Left hindlimb (tissue), 1 donor: ENCODE measurements around the gene SYT17.

Source experiments
- DNase-seq: peaks from one replicate; pipeline ENCODE4 v3.0.0-alpha.2; 2018

SYT17 gene

GRCh38 chr16:19308392-19308791 lies 140.4 kb downstream of the SYT17 start:
- DNase-seq = no peak

DNA sequence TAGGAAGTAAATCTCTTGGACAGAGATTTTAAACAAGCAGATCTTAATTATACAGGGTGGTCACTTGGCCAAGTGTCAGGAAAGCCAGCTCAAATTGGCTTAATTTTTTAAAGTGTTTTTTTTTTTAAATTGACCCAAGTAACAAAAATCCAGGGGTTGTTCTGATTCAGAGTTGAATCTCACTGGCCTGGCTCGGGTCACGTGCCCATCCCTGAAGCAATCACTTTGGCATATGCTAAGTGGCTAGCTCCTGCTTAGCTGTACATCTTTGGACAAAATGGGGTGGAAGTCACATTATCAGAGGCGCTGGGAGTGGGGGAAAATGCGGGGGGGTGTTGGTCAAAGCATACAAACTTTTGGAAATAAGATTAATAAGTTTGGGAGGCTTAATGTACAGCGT lies 141.1 kb downstream of the SYT17 start:
- DNase-seq = no peak

GRCh38 chr16:19314718-19315425 lies 146.8 kb downstream of the SYT17 start:
- DNase-seq = no peak

GRCh38 chr16:19315889-19316433 lies 147.9 kb downstream of the SYT17 start:
- DNase-seq = no peak

GRCh38 chr16:19316846-19317245 lies 148.8 kb downstream of the SYT17 start:
- DNase-seq = no peak
